GM18909 (cell line): ENCODE measurements around the gene ACAD11.

Source experiments
- ATAC-seq: cut with Tn5 transposase; IDR thresholded peaks from one replicate; pipeline ENCODE4 v1.9.1; 2021; ENCODE audit warnings: mild to moderate bottlenecking; ENCODE audit not compliant: unreplicated experiment, poor library complexity

ACAD11 gene, protein sequence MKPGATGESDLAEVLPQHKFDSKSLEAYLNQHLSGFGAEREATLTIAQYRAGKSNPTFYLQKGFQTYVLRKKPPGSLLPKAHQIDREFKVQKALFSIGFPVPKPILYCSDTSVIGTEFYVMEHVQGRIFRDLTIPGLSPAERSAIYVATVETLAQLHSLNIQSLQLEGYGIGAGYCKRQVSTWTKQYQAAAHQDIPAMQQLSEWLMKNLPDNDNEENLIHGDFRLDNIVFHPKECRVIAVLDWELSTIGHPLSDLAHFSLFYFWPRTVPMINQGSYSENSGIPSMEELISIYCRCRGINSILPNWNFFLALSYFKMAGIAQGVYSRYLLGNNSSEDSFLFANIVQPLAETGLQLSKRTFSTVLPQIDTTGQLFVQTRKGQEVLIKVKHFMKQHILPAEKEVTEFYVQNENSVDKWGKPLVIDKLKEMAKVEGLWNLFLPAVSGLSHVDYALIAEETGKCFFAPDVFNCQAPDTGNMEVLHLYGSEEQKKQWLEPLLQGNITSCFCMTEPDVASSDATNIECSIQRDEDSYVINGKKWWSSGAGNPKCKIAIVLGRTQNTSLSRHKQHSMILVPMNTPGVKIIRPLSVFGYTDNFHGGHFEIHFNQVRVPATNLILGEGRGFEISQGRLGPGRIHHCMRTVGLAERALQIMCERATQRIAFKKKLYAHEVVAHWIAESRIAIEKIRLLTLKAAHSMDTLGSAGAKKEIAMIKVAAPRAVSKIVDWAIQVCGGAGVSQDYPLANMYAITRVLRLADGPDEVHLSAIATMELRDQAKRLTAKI

DNA sequence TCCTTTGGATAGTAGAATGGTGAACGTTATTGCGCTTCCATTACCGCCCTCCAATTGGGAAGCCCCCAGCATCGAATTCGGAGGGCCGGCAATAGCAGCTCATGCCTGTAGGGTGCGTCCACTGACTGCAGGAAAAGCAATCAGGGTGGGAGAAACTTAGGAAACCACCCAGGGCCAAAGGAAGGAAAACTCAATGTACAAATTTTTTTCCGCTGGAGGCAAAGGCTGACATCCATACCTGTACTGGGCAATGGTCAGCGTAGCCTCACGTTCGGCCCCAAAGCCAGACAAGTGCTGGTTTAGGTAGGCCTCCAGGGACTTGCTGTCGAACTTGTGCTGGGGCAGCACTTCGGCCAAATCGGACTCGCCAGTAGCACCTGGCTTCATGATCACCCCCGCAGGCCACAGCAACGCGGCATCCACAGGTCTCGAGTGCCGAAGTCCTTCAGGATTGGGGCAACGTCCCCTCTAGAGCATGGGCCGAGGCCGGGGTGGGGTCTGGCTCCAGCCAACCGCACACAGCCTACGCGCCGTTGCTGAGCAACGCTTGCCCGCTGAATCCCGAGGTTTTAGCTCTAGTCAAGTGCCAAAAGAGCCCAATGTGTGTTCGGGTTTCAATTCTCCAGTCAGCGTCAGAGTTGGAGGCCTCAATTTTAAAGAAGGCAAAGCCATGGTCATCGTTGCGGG lies at the start of gene ACAD11:
Gene ACAD11 (minus strand): TSS at position 445 of the 687 bp plus-strand sequence. CDS start 58 bp downstream, at position 387.
- ATAC-seq, result peak; percentile 61

DNA sequence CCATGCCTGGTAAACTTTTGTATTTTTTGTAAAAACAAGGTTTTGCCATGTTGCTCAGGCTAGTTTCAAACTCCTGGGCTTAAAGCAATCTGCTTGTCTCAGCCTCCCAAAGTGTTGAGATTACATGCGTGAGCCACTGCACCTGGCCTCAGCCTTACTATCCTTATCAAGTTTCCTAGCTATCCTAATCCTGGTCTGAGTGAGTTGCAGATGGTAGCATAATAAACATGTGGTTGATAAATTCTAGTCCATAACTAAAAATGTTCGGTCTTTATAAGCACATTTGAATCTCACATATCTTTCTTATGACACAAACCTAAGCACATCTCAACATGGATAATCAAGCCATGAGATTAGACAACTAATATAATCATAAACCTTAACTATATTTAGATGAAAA lies 44.1 kb upstream of the ACAD11 start:
- ATAC-seq, result no peak

DNA sequence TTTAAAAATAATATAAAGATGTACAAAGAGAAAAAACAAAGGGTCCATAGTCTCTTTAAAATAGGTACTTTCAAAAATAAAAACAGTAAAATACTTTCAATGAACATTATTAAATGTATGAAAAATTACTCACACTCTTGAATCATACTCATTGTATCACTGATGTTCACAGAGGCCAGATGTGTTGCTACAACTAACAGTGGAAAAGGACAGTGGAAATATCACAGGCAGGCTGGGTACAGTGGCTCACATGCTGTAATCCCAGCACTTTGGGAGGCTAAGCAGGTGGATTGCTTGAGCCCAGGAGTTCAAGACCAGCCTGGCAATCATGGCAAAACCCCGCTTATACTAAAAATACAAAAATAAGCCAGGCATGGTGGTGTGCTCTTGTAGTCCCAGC lies 35.8 kb upstream of the ACAD11 start:
- ATAC-seq, result no peak

DNA sequence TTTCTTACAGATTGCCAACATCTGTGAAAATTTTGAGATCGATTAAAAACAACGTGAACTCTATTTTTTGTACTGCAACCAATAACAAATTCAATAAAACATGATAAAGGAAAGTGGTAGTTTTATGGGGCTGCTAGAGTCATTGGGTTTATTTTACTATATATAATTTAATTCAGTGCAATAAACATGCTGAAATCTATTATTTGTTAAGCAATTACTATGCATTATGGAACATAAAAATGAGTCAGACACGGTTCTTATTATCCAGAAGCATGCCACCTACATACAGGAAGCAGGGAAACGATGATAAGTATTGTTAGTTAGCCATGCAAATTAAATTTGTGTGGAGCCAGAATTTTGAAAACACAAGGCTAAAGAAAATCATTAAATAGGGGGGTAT lies 35.4 kb upstream of the ACAD11 start:
- ATAC-seq, result no peak

DNA sequence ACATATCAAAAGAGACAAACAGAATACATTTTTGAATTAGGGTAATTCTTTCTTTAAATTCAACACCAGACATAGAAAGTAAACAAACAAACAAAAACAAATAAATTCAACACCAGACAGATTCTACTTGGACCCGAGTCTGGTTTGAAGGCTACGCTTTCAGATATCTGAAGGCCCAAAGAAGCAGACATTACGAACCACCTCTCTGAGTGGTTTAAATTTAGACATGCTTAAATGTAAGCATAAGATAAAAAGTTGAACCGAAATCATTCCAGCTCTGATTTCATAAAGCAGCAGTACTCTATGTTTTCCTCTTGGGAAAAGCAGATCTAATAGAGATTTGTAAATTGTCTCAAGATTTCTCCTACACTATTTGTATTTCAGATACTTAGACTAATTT lies 30.4 kb upstream of the ACAD11 start:
- no peak for ATAC-seq

DNA sequence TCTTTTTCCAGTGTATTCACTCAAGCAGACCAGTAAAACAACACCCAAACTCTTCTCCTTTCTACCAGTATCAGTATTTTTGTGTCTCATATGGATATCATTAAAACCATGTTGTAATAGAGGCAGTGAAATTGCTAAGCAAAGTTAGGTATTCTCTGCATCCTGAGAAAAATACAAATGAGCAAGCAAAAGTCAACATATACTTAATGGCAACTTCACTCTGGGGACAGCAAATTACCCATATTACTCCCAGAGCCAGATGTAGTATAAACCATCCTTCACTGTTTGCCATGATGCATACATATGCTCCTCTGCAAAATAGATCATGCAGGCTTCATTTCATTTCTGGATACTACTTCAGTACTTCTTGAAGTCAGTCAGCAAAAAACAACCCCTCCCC lies 22.6 kb upstream of the ACAD11 start:
- no peak for ATAC-seq

DNA sequence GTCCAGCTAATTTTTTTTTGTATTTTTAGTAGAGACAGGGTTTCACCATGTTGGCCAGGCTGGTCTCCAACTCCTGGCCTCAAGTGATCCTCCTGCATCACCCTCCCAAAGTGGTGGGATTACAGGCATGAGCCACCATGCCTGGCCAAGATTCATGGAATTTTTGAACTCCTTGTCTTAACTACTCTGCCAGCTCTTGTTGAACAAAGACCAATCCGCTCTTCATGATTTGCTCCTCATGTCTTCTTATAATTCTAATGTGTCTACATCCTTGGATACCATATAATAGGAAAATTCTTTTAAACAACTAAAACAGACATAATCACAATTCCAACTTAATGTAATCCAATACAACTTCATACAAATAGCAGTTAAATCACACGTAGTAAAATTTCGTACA lies 21.8 kb upstream of the ACAD11 start:
- ATAC-seq, result no peak

DNA sequence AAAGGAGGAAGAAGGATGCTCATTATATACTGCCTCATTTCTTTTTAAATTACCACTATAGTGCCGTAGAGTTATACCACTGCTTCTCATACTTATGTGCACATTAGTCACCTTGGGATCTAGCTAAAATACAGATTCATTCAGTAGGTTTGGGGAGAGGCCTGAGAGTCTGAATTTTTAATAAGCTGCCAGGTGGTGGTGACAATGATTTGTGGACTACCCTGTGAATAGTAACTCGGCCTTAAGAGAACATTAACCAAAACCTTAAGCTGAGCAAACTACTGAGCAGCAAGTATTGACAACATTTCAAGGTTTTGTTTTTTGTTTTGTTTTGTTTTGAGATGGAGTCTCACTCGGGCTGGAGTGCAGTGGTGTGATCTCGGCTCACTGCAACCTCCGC lies 20.3 kb upstream of the ACAD11 start:
- ATAC-seq, result no peak

DNA sequence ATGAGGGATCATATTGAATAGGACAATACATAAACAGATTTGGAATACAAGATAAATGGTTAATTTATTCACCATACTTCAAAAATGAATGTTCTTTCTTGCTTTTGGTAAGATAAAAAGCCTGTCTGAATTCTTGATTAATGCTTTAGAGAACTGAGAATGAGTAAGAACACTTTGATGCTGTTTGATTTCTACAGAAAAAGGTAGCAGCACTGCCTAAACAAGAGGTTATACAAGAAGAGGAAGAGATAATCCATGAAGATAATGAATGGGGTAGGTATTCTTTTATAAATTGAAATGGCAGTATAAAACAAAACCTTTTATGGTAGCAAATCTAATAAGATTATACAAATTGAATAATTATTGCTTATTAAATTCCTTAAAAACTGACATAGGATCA lies 15.8 kb upstream of the ACAD11 start:
- no peak for ATAC-seq

DNA sequence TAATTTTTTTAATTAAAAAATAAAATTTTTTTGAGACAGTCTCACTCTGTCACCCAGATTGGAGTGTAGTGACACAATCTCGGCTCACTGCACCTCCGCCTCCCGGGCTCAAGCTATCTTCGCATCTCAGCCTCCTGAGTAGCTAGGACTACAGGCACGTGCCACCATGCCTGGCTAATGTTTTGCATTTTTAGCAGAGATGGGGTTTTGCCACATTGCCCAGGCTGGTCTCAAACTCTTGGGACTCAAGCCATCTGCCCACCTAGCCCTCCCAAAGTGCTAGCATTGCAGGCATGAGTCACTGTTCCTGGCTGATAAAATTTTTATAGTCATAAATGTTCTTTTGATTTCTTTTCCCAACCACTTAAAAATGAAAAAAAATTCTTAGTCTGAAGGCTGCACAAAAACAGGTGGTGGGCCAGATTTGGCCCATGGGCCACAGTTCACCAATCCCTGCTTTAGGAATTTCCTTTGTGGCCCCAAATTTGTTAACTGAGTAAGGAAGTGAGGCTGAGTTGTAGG lies 9.7 kb upstream of the ACAD11 start:
- ATAC-seq, result no peak

DNA sequence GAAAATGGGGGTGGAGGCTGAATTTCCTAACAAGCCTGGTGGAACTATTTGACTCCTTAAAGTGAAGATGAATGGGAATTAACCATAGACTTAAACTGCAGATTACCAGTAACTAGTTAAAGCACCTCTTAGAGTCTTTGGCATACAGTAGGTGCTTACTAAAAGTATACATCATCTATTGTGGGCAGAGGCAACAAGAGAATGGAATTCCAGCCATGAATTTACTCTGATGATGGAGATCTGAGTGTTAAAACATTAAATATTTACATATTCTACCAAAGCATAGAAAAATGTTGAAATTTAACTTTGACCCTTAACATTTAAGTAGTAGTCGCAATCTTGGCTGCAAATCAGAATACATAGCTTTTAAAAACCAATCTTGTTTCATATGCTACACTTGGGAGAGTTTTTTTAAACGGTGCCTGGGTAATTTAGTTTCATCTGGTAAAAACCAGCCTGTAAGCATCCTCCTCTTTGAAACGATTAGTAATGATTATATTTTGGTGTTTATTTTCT lies 5.7 kb upstream of the ACAD11 start:
- no peak for ATAC-seq

DNA sequence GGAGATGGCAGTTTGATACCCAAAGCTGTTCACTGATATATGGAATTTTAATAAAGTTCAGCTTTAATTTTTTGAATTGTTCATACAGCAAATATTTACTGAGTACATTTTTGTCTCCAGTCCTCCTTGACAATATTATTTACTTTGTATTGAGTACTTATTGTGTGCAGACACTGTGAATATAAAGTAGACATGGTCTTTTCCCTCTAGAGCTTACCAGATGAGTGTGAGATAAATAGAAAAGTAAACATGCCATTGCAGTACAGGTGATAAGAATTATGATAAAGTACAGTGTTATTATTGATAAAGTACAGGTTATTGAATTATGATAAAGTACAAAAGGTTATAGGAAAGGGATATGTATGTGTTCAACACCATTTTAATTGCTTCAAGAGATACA lies 2.6 kb upstream of the ACAD11 start:
- no peak for ATAC-seq

DNA sequence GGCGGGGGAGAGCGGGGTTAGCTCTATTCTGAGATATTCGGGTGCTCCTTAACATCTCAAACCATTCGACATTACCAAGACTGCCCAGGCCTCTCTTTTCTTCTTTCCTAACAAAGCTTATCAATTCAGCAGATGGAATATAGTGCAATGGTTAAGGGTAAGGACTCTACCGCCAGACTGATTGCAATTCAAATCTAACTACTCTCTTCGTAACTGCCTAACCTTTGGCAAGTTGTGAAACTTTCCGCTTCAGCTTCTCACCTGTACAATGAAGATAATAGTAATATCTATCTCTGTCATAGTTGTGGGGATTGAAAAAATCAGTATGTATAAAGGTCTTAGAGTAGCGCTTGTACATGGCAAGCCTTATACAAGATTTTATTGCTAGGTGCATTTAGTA lies 1.5 kb upstream of the ACAD11 start:
- no peak for ATAC-seq

DNA sequence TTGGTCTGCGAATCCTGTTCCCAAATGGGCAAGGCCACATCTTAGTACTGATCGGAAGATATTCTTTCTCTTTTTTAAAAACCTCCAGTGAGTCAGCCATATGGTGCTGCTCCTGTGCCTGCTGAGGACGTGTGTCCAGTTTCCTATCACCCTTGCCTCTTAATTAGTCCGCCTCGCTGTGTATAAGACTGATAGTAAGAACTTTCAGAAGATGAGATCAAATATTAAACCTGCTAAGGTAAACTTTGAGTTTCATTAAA lies 1.1 kb upstream of the ACAD11 start:
- peak; percentile 1 for ATAC-seq

DNA sequence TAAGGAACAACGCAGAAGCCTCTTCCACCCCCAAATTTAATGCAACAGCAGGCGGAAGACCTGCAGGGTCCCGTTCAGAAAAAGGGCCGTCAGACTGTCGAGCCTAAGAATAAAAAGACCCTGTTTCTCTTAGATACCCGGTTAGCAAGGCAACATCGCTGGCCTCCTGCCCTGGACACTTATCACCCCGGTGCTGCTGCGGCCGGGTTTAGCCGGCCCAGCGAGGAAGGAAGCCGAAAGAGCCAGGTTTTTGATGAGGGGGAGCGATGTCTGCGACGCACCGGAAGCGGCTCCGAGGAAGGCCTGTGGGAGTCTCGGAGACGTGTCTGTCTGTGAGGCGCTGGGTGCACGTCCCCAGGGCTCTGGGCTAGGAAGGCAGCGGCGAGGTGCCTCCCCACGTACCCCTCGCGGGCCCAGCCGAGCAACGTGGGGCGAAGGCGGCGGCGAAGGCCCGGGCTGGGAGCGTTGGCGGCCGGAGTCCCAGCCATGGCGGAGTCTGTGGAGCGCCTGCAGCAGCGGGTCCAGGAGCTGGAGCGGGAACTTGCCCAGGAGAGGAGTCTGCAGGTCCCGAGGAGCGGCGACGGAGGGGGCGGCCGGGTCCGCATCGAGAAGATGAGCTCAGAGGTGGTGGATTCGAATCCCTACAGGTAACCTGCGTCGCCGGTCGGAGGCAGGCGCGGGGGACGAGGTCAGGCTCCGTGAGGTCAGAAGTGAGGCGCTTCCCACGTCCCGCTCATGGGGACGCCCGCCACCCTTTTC lies 622 bp upstream of the ACAD11 start, which contains the start of gene UBA5:
Gene UBA5 (plus strand): TSS at position 278 of the 759 bp plus-strand sequence. CDS start 209 bp downstream, at position 487.
- peak; percentile 77 for ATAC-seq

DNA sequence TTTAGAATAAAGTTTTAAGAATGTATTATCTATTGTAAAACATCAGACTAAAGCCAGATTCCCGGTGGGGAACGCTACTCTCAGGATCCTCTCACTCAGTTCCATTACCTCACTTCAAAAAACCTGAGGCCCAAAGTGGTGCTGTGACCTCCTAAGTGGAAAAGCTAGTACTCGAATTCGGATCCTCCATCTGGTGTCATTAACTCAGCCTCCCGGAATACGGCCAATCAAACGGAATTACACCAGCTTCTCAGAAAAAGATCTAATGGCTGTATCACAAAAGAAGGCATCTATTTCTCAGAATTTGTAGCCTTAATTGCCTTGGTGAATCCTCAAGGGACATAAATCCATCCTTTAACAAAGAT lies 627 bp downstream of the ACAD11 start:
- ATAC-seq, result no peak

DNA sequence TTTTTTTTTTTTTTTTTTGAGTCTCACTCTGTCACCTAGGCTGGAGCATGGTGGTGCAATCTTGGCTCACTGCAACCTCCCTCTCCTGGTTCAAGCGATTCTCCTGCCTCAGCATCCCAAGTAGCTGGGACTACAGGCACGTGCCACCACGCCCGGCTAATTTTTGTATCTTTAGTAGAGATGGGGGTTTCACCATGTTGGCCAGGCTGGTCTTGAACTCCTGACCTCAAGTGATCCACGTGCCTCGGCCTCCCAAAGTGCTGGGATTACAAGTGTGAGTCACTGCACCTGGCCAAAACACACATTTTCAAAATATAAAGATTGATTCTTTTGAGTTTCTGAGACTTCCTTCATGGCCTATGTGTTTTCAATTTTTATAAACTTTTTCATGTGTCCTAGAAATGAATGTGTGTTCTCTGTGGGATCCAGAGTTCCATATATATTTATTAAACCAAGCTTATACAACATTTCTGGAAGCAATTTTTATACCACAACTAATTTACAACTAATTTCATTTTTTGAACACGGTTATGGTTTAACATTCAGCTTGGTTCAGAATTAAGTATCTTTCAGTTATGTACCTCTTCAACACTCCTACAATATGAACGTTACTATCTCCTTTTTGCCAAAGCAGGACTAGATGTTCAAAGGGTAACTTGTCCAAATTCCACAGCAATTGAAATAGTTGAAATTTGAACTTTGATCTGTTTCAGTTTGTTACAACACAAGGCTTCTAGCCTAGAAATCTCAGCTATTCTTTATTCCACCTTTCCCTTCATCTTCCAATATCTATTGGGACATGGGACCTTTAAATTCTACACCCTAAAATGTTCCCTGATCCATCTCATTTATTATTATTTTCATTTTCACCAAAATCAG lies 1.5 kb downstream of the ACAD11 start:
- no peak for ATAC-seq

DNA sequence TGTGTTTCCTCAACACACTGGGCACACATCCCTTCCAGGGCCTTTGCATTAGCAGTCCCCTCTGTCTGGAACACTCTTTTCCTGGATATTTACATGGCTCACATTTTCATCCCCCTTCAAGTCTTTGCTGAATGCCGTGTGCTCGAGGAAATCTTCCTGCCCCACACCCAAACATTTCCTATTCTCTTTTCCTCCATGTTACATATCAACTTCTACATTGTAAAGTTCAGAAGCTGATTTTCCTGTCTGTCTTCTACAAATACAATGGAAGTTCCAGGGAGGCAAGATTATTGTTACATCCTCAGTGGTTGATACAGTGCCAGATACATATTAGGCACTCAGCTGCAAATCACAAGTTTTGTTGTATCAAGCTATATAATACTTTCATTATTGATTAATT lies 4.1 kb downstream of the ACAD11 start:
- ATAC-seq, result no peak

DNA sequence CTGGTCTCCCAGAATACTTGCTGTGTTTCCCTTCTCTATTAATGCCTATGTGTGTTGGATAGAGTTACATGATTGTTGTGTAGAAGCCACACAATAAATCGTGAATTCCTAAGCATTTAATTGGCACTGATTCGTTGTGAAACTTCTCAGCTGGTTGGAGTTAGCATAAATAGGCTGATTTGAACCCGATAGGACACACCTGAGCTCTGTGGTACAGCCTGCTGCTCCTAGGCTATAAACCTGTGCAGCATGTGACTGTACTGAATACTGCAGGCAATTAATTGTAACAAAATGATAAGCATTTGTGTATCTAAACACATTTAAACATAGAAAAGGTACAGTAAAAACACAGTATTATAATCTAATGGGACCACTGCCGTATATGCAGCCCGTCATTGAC lies 4.9 kb downstream of the ACAD11 start:
- ATAC-seq, result no peak
